Mesendoderm (in vitro differentiated cells): ENCODE data around the gene TAAR1.

Experiments used
- DNase-seq: peaks from one replicate; pipeline ENCODE4 v3.0.0; 2013
- H2AK5ac ChIP-seq: 2 replicates; pipeline ENCODE4 v1.6.1; 2013; ENCODE audit warnings: low read length, inconsistent platforms
- H2BK120ac ChIP-seq: 2 replicates; pipeline ENCODE4 v1.6.1; 2013; ENCODE audit warnings: low read depth, mild to moderate bottlenecking, low read length, moderate library complexity, mixed read lengths
- H2BK15ac ChIP-seq: replicated peaks from 2 replicates; pipeline ENCODE4 v1.6.1; 2013; ENCODE audit warnings: low read depth, mild to moderate bottlenecking, moderate library complexity
- H2BK5ac ChIP-seq: 2 replicates; pipeline ENCODE4 v1.6.1; 2013; ENCODE audit warnings: low read length, inconsistent platforms
- H3K18ac ChIP-seq: 2 replicates; pipeline ENCODE4 v1.6.1; 2013; ENCODE audit warnings: mild to moderate bottlenecking, low read length, mixed read lengths
- H3K23ac ChIP-seq: one replicate; pipeline ENCODE4 v1.6.1; 2013; ENCODE audit warnings: low read length
- H3K27ac ChIP-seq: 2 replicates; pipeline ENCODE4 v1.5.1; 2013; ENCODE audit warnings: low read depth, mild to moderate bottlenecking, inconsistent platforms, low read length, moderate library complexity
- H3K27me3 ChIP-seq: 2 replicates; pipeline ENCODE4 v1.6.1; 2013; ENCODE audit warnings: low read length, control low read depth, mild to moderate bottlenecking, inconsistent platforms; ENCODE audit not compliant: insufficient read depth, poor library complexity
- H3K36me3 ChIP-seq: 2 replicates; pipeline ENCODE4 v1.6.1; 2013; ENCODE audit warnings: low read length, inconsistent platforms; ENCODE audit not compliant: control insufficient read depth, insufficient read depth
- H3K4ac ChIP-seq: one replicate; pipeline ENCODE4 v1.6.1; 2013; ENCODE audit warnings: low read depth, mild to moderate bottlenecking, low read length, moderate library complexity
- H3K4me1 ChIP-seq: 2 replicates; pipeline ENCODE4 v1.6.1; 2013; ENCODE audit warnings: low read depth, low read length, inconsistent platforms; ENCODE audit not compliant: control insufficient read depth
- H3K4me2 ChIP-seq: 2 replicates; pipeline ENCODE4 v1.6.1; 2013; ENCODE audit warnings: low read length
- H3K4me3 ChIP-seq: 2 replicates; pipeline ENCODE4 v1.5.1; 2013; ENCODE audit warnings: mild to moderate bottlenecking, low read length
- H3K56ac ChIP-seq: one replicate; pipeline ENCODE4 v1.6.1; 2013; ENCODE audit warnings: low read length
- H3K79me1 ChIP-seq: 2 replicates; pipeline ENCODE4 v1.6.1; 2013; ENCODE audit warnings: low read length, inconsistent platforms
- H3K79me2 ChIP-seq: 2 replicates; pipeline ENCODE4 v1.6.1; 2013; ENCODE audit warnings: mild to moderate bottlenecking, low read length; ENCODE audit not compliant: control insufficient read depth, insufficient read depth
- H3K9ac ChIP-seq: 2 replicates; pipeline ENCODE4 v1.6.1; 2013; ENCODE audit warnings: low read length, inconsistent platforms
- H4K5ac ChIP-seq: one replicate; pipeline ENCODE4 v1.6.1; 2013; ENCODE audit warnings: low read length
- H4K8ac ChIP-seq: one replicate; pipeline ENCODE4 v1.6.1; 2013; ENCODE audit warnings: low read depth, mild to moderate bottlenecking, control low read depth, low read length, moderate library complexity
- WGBS: extraction: QIAGEN DNeasy Blood & Tissue Kit; methylation state at CpG from one replicate; pipeline ENCODE4 v1.1.7; 2013; ENCODE audit warnings: low lambda C conversion rate, missing lambda C conversion rate; ENCODE audit not compliant: insufficient coverage; ENCODE audit errors: extremely low coverage; 5-methylcytosine and 5-hydroxymethylcytosine counted together

TAAR1 gene

GRCh38 chr6:132623106-132623845 lies 35.7 kb downstream of the TAAR1 start:
- Histone ChIP-seq H3K4me1 (no peaks in the 10 kb centered on the region), H3K79me2 (no peaks in the 10 kb centered on the region), H3K56ac (no peak overlapping the region), H2BK120ac (no peak overlapping the region), H3K23ac (no peak overlapping the region), H3K4ac (no peak overlapping the region), H3K4me2 (no peak overlapping the region), H3K36me3 (no peaks in the 10 kb centered on the region), H4K5ac (no peak overlapping the region), H2AK5ac (no peak overlapping the region), H3K79me1 (no peaks in the 10 kb centered on the region), H2BK15ac (no peak overlapping the region), H3K18ac (no peak overlapping the region), H3K27ac (no peak overlapping the region), H2BK5ac (no peak overlapping the region), H3K9ac (no peak overlapping the region), H3K4me3 (no peak overlapping the region), H3K27me3 (no peaks in the 10 kb centered on the region), H4K8ac (no peak overlapping the region)
- DNase-seq = no peak
- WGBS = no CpG with 5 or more reads among the region's 6 CpGs

- no peak overlapping the region for H2AK5ac ChIP-seq
- H3K4ac ChIP-seq = no peak overlapping the region
- no peak for DNase-seq
- H3K79me2 ChIP-seq = no peaks in the 10 kb centered on the region
- no peaks in the 10 kb centered on the region for H3K36me3 ChIP-seq
- WGBS = no CpG with 5 or more reads among the region's 1 CpG
- H3K56ac ChIP-seq = no peak overlapping the region
- H3K9ac ChIP-seq = no peak overlapping the region
- no peaks in the 10 kb centered on the region for H3K4me1 ChIP-seq
- H3K79me1 ChIP-seq = no peaks in the 10 kb centered on the region
- H4K8ac ChIP-seq = no peak overlapping the region
- H3K18ac ChIP-seq = no peak overlapping the region
- no peak overlapping the region for H3K27ac ChIP-seq
- H3K4me2 ChIP-seq = no peak overlapping the region
- H3K4me3 ChIP-seq = no peak overlapping the region
- H2BK15ac ChIP-seq = no peak overlapping the region
- no peak overlapping the region for H4K5ac ChIP-seq
- no peaks in the 10 kb centered on the region for H3K27me3 ChIP-seq
- H3K23ac ChIP-seq = no peak overlapping the region
- H2BK120ac ChIP-seq = no peak overlapping the region
- H2BK5ac ChIP-seq = no peak overlapping the region
Observed at GRCh38 chr6:132616677-132617076, 42.3 kb downstream of the TAAR1 start.

- H4K5ac ChIP-seq = no peak overlapping the region
- no peak overlapping the region for H2BK15ac ChIP-seq
- no peak overlapping the region for H3K23ac ChIP-seq
- no peaks in the 10 kb centered on the region for H3K27me3 ChIP-seq
- H3K79me1 ChIP-seq = no peaks in the 10 kb centered on the region
- no peak overlapping the region for H2AK5ac ChIP-seq
- H2BK120ac ChIP-seq = no peak overlapping the region
- no peak overlapping the region for H3K27ac ChIP-seq
- no peak overlapping the region for H2BK5ac ChIP-seq
- no peak overlapping the region for H3K56ac ChIP-seq
- H3K79me2 ChIP-seq = no peaks in the 10 kb centered on the region
- WGBS = no CpG with 5 or more reads among the region's 7 CpGs
- no peak for DNase-seq
- H3K9ac ChIP-seq = no peak overlapping the region
- no peak overlapping the region for H3K4me2 ChIP-seq
- H3K18ac ChIP-seq = no peak overlapping the region
- H3K4me3 ChIP-seq = no peak overlapping the region
- no peaks in the 10 kb centered on the region for H3K36me3 ChIP-seq
- H3K4ac ChIP-seq = no peak overlapping the region
- no peak overlapping the region for H4K8ac ChIP-seq
- no peaks in the 10 kb centered on the region for H3K4me1 ChIP-seq
Observed at GRCh38 chr6:132614554-132614953, 44.4 kb downstream of the TAAR1 start.

- no peak overlapping the region for H3K4me3 ChIP-seq
- H3K36me3 ChIP-seq = no peaks in the 10 kb centered on the region
- no peaks in the 10 kb centered on the region for H3K4me1 ChIP-seq
- no peaks in the 10 kb centered on the region for H3K79me1 ChIP-seq
- no peak overlapping the region for H3K9ac ChIP-seq
- H3K4ac ChIP-seq = no peak overlapping the region
- no peak overlapping the region for H2BK15ac ChIP-seq
- no peak overlapping the region for H3K27ac ChIP-seq
- no peak overlapping the region for H3K56ac ChIP-seq
- no peak for DNase-seq
- no peak overlapping the region for H2BK5ac ChIP-seq
- WGBS = no CpG with 5 or more reads among the region's 4 CpGs
- no peak overlapping the region for H3K18ac ChIP-seq
- no peak overlapping the region for H4K8ac ChIP-seq
- no peak overlapping the region for H4K5ac ChIP-seq
- no peak overlapping the region for H2BK120ac ChIP-seq
- H2AK5ac ChIP-seq = no peak overlapping the region
- H3K27me3 ChIP-seq = no peaks in the 10 kb centered on the region
- no peak overlapping the region for H3K4me2 ChIP-seq
- no peaks in the 10 kb centered on the region for H3K79me2 ChIP-seq
- H3K23ac ChIP-seq = no peak overlapping the region
Observed at GRCh38 chr6:132612449-132613108, 46.4 kb downstream of the TAAR1 start.

GRCh38 chr6:132611616-132612015 lies 47.4 kb downstream of the TAAR1 start:
- H3K4me1 ChIP-seq = no peaks in the 10 kb centered on the region
- no peak overlapping the region for H4K5ac ChIP-seq
- H3K27ac ChIP-seq = no peak overlapping the region
- H3K18ac ChIP-seq = no peak overlapping the region
- H3K23ac ChIP-seq = no peak overlapping the region
- no peaks in the 10 kb centered on the region for H3K79me1 ChIP-seq
- no CpG with 5 or more reads among the region's 2 CpGs for WGBS
- no peaks in the 10 kb centered on the region for H3K36me3 ChIP-seq
- H3K79me2 ChIP-seq = no peaks in the 10 kb centered on the region
- no peak overlapping the region for H4K8ac ChIP-seq
- H2AK5ac ChIP-seq = no peak overlapping the region
- no peak overlapping the region for H3K56ac ChIP-seq
- DNase-seq = no peak
- no peak overlapping the region for H2BK15ac ChIP-seq
- H3K4ac ChIP-seq = no peak overlapping the region
- H2BK120ac ChIP-seq = no peak overlapping the region
- H2BK5ac ChIP-seq = no peak overlapping the region
- no peak overlapping the region for H3K4me2 ChIP-seq
- H3K9ac ChIP-seq = no peak overlapping the region
- no peaks in the 10 kb centered on the region for H3K27me3 ChIP-seq
- H3K4me3 ChIP-seq = no peak overlapping the region
